HG02973 (cell line): Measurements from ENCODE around the gene KLHL29.

Experiments
- ATAC-seq: cut with Tn5 transposase; IDR thresholded peaks from one replicate; pipeline ENCODE4 v1.9.1; 2021; ENCODE audit warnings: moderate library complexity; ENCODE audit not compliant: unreplicated experiment

The KLHL29 gene

GRCh38 chr2:23601301-23601965 is 216.5 kb downstream of the KLHL29 start:
- ATAC-seq: no peak

DNA sequence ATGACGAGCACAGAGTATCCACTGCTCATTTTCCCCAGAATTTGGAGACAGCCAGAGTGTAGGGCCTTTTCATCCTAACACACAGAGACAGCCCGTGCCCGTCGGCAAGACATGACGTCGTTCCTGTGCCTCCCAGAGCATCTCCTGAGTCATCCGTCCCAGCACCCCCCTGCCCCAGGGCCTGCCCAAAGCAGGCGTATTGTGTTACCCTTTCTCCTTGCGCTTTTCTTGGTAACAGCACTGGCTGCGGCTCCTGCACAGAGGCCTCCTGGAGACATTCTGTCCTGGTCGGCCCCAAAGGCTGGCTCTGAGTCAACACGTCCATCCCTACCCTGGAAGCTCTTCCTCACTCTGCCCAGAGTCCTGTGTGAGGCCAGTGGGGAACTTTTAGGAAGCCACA is 217.1 kb downstream of the KLHL29 start:
- ATAC-seq: no peak

GRCh38 chr2:23603156-23603555 is 218.2 kb downstream of the KLHL29 start:
- no peak for ATAC-seq

DNA sequence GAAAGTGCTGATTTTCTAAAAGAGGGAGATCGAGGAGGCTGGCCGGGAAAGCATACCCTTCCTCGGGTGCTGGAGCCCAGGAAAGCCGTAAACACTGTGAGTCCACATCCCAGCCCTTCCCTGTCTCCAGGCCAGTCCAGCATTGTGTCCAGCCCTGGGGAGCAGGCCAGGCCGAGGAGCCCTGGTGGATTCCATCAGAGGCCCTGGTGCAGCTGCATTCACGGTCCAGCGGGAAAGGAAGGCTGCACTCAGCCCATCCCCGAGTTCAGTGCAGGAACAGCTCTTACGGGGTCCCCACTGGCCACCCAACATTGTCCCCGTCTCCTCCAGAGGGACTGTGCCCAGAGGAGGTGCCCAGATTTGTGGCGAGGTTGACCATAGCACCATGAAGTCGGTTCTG is 218.6 kb downstream of the KLHL29 start:
- ATAC-seq: no peak

- no peak for ATAC-seq
Measured at GRCh38 chr2:23604731-23605130, 219.8 kb downstream of the KLHL29 start.

DNA sequence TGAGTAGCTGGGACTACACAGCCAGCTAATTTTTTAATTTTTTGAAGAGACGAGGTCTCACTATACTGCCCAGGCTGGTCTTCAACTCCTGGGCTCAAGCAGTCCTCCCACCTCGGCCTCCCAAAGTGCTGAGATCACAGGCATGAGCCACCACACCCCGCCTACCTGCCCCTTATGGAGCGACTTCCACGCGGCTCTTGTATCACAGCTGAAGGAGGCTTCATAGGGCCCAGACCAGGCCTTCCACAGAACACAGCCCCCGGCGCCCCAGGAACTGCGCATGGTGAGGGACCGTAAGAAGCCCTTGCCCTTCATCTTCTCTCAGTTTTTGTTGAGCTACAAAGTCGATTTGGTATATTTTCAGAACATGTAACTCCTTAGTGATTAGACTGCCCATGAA is 220.3 kb downstream of the KLHL29 start:
- ATAC-seq: no peak

GRCh38 chr2:23606196-23606595 is 221.2 kb downstream of the KLHL29 start:
- ATAC-seq: no peak

DNA sequence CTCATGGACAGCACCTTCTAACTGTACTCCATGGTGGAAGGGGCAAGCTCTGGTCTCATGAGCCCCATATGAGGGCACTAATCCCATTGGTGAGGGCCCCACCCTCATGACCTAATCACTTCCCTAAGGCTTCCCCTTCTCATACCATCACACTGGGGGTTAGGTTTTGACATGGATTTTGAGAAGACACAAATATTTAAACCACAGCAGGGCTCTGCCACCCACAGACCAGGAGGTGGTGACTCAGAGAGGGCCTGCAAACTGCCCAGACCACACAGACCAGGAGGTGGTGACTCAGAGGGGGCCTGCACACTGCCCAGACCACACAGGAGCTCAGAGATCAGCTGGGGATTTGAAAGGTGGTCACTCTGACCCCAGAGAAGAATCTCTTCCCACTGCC is 222.0 kb downstream of the KLHL29 start:
- no peak for ATAC-seq

GRCh38 chr2:23607925-23608324 is 222.9 kb downstream of the KLHL29 start:
- no peak for ATAC-seq

DNA sequence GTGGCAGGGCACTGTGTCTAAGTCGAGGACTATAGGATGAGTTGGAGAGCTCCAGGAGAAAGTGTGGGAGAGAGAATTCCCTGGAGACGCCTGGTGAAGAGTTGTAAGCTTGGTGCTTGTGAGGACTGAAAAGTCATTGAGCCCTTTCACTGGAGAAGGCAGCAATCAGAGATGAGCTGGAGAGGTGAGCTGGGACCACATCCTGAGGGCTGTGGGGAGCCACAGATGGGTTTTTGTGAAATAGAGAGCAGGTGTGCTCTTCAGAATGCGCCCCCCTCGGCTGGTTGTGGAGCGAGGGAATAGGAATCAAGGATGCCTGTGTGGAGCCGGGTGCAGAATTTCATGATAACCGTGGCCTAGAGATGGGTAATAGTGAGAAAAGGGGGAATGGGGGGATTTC is 224.3 kb downstream of the KLHL29 start:
- no peak for ATAC-seq

DNA sequence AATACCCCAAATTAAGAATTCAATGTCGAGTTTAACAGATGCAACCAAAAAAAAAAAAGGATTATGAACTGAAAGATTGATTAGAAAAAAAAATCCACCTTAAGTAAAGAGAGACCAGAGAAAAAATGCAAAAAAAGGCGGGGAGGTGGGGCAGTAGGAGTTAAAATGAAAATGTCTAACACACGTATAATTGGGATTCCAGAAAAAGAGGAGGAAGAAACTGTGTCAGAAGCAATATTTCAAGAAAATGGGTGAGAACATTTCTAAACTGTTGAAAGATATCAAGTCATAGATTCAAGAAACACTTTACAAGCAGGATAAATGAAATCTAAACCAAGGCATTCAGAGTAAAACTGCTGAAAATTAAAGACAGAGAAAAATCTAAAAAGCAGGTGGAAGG is 226.9 kb downstream of the KLHL29 start:
- ATAC-seq: no peak

- ATAC-seq: no peak
Measured at GRCh38 chr2:23614701-23615100, 229.7 kb downstream of the KLHL29 start.

DNA sequence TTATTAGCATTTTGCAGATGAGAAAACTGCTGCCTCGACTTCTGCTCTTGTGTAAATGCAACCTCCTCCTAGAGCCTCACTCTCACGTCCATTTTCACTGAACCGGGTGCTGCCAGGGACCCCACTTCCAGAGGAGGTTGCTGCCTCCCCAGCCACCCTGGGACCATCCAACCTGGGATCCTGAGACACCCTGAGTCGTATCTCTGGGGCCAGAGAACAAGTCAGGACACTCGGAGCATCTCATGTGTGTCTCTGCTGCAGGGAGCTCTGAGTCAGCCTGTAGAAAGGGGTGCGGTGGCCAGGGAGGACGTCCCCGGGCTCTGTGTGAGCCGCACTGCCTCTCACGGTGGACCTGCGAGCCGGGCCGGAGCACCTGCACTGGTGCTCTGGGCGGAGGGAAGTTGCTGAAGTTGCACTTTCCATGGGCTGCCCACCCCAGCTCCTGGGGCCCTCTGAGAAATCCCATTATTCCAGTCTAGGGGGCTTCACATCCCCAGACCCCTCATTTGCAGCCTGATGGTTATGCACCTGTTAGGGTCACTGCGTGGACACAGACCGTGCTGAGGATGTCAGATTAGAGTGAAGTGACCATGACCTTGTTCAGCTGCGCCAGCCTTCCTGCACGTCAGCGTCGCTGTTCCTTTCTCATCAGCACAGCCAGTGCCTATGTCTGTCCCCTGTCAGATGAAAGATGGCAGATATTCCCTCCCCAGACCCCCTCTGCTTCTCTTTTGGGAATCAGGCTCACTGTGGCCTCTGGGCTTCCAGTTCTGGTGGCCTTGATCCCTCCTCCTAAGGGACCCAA is 230.4 kb downstream of the KLHL29 start:
- no peak for ATAC-seq

DNA sequence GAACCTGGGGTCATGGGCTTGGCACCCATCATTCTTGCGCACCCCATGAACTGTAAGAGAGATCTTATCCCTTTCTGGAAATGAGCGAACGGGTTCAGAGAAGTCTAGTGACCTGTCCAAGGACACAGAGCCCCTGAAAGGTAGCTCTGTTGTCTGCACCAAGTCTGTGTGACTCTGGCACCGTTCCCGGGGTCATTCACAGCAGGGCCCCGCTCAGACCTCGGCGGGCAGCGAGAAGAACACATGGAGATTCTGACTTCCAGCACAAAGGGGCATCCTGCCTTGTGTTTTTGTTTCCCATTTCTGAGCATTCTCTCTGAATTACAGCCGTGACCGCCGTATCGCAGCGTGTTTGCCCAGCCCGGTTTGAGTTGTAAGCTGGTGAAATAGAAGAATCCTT is 231.7 kb downstream of the KLHL29 start:
- ATAC-seq: no peak

DNA sequence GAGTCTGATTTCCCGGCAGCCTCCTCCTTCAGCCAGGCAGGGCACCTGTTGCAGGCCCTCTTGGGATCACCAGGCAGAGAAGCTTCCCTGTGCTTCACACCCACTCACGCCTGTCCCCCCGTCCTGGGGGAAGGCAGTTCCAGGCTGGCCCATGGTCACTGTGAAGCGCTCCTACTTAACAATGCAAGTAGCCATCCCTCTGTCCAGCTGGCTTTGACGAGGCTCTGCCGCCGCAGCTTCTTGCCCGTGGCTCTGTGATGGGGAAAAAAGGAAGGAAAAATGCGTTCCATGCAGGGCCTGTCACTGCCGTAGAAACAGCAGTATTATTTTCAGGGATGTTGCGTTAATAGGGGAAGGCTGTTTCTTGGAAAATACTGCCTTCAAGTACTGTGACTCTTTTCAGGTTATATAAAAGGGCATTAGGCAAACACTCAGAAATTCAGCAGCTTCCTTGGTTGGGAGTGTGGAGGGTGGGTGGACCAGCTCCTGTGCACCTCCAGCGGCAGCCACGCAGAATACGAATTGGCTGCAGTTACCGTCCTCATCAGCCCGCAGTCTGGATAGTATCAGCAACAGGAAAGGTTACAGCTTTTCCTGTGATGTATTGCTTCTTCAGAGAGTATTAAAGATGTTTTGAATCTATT is 232.3 kb downstream of the KLHL29 start:
- no peak for ATAC-seq

DNA sequence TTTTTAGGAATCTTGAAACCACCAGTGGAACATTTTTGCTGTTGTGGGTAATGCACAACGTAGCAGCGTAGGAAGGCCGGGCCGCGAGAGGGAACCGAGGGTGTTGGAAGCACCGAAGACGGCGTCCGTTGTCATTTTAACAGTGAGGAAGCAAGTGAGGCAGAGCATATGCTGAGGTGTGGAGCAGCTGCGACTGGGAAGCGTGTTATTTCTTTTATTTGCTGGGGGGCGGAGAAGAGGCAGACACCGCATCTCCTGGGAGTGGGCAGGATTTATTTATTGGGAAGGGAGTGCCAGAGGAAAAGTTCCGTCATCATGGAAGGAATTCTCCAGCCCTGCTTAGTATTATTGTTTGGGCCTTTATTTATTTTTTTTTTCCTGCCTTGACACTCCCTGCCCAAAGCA is 232.8 kb downstream of the KLHL29 start:
- ATAC-seq: no peak

GRCh38 chr2:23618265-23618664 is 233.3 kb downstream of the KLHL29 start:
- ATAC-seq: no peak

DNA sequence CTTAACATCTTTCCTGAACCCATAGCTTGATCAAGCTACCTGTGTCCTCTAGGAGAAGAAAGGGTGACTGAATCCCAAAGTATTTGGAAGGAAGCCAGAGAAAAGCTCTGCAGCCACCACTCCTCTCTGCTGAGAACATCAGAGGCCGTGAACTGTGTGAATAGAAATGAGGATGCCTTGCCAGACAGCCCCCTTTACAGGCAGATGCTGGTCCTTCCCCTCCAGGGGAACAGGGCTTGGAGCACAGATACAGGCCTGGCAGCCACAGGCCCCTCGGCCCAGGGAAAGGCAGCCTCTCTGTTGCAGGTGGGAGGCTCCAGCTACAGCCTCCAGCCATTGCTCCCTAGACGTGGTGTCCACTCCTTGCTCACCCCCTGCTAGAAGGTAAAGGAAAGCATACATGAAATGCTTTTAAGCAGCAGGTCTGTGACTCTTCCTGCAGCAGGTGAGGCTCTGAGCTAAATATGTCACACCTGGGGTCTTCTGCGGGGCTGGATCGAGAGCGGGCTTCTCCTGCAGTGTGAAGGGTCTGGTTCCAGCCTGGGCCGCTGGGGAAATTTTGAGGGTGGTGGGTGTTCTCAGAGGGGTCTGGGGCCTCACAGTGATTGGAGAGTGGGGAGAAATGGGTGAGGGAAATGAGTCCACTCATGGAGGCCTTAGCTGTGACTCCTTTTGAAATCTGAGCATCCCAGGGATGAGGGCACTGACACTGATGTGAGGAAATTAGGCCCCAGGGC is 234.0 kb downstream of the KLHL29 start:
- ATAC-seq: no peak

DNA sequence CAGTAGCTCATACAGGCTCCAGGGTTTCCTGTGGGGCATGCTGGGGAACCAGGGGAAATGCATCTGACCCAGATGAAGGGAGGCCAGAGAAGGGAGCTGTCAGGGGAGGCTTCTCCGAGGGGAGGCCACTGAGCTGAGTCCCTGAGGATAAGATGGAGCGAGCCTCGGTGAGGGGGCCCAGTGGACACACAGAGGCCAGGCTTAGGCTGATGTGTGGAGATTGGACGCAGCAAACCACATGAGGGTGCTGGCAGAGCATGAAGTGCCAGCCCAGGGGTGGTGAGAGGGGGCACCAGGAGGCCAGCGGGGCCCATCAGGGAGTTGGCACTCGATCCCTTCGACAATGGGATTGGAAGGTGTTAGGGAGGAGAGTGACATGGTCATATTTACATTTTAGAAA is 235.0 kb downstream of the KLHL29 start:
- no peak for ATAC-seq

GRCh38 chr2:23620841-23621341 is 235.9 kb downstream of the KLHL29 start:
- no peak for ATAC-seq

DNA sequence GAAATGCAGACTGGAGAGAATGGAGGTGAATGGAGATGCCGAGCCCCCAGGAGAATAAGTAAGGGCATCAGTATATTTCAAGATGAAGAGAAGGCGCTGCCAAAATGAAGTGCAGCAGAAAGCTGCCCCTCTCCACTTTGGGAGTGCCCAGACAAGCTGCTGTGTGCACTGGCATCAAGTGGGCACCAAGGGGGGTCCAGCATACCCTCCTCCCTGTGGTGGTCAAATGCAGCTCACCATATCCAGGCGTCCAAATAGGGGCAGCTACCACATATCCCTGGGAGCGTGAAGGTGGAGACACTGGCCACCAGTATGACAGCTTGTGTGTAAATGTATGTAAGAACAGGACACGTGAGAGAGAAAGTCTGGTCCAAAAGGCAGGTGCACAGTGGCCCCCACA is 236.6 kb downstream of the KLHL29 start:
- no peak for ATAC-seq
